GM23338 (cell line): ENCODE results near the gene RHOB. TPM values are rescaled to one million over a fixed set of nuclear protein-coding genes. Genes with fewer than 3 reads are reported as not detected.

Experiments used
- ATAC-seq: fragments of 200-7000 bp; cut with Tn5 transposase; 3 replicates; pipeline ENCODE4 v1.9.1; 2020
- DNase-seq: peaks from one replicate; pipeline ENCODE4 v3.0.0-alpha.2; 2015; ENCODE audit warnings: low spot score
- H2AFZ ChIP-seq: fragments of 200-600 bp; sonication (generic); 2 replicates; pipeline ENCODE4 v1.8.0; 2016; ENCODE audit warnings: antibody characterized with exemption, mild to moderate bottlenecking, moderate library complexity
- H3F3A ChIP-seq: fragments of 200-600 bp; sonication (generic); replicated peaks from 2 replicates; pipeline ENCODE4 v1.8.0; 2017; ENCODE audit warnings: antibody characterized with exemption, mixed run types, low read depth
- H3K27ac ChIP-seq: fragments of 200-600 bp; sonication (generic); 2 replicates; pipeline ENCODE4 v1.6.1; 2016; ENCODE audit warnings: low read depth
- H3K27me3 ChIP-seq: fragments of 200-600 bp; sonication (generic); 2 replicates; pipeline ENCODE4 v1.8.0; 2016; ENCODE audit warnings: mild to moderate bottlenecking, mixed run types, moderate library complexity; ENCODE audit not compliant: insufficient read depth
- H3K36me3 ChIP-seq: fragments of 200-600 bp; sonication (generic); 2 replicates; pipeline ENCODE4 v1.8.0; 2016; ENCODE audit warnings: mild to moderate bottlenecking; ENCODE audit not compliant: insufficient read depth
- H3K4me1 ChIP-seq: fragments of 200-600 bp; sonication (generic); 2 replicates; pipeline ENCODE4 v1.8.0; 2016; ENCODE audit warnings: mild to moderate bottlenecking, moderate library complexity; ENCODE audit not compliant: insufficient read depth
- H3K4me2 ChIP-seq: fragments of 200-600 bp; sonication (generic); 2 replicates; pipeline ENCODE4 v1.7.1; 2017; ENCODE audit warnings: mixed run types
- H3K4me3 ChIP-seq: fragments of 200-600 bp; sonication (generic); 2 replicates; pipeline ENCODE4 v1.6.1; 2016; ENCODE audit warnings: mixed run types
- H3K79me2 ChIP-seq: fragments of 200-600 bp; sonication (generic); replicated peaks from 2 replicates; pipeline ENCODE4 v1.8.0; 2017; ENCODE audit warnings: mild to moderate bottlenecking; ENCODE audit not compliant: insufficient read depth
- H3K9me2 ChIP-seq: fragments of 200-600 bp; sonication (generic); 2 replicates; pipeline ENCODE4 v1.8.0; 2017; ENCODE audit not compliant: insufficient read depth
- H4K20me1 ChIP-seq: fragments of 200-600 bp; sonication (generic); replicated peaks from 2 replicates; pipeline ENCODE4 v1.8.0; 2017; ENCODE audit warnings: mild to moderate bottlenecking; ENCODE audit not compliant: insufficient read depth
- H3K27ac Mint-ChIP-seq: 2 replicates; pipeline ENCODE4 v1.8.0; 2020; ENCODE audit warnings: inconsistent platforms, mild to moderate bottlenecking, moderate library complexity, mixed read lengths
- H3K27me3 Mint-ChIP-seq: 3 replicates; pipeline ENCODE4 v1.8.0; 2022; ENCODE audit warnings: low read depth, mild to moderate bottlenecking, moderate library complexity, mixed read lengths, inconsistent platforms; ENCODE audit not compliant: insufficient read depth, poor library complexity
- H3K36me3 Mint-ChIP-seq: 3 replicates; pipeline ENCODE4 v1.8.0; 2021; ENCODE audit warnings: low read depth, mild to moderate bottlenecking, inconsistent platforms, moderate library complexity, mixed read lengths
- H3K4me1 Mint-ChIP-seq: 3 replicates; pipeline ENCODE4 v1.8.0; 2020; ENCODE audit warnings: mild to moderate bottlenecking, inconsistent platforms, mixed read lengths
- H3K4me3 Mint-ChIP-seq: 3 replicates; pipeline ENCODE4 v1.8.0; 2021; ENCODE audit warnings: moderate library complexity, mild to moderate bottlenecking, inconsistent platforms, mixed read lengths
- H3K9me3 Mint-ChIP-seq: 3 replicates; pipeline ENCODE4 v1.8.0; 2020; ENCODE audit warnings: moderate library complexity, mild to moderate bottlenecking, inconsistent platforms, mixed read lengths
- EZH2 ChIP-seq: fragments of 200-600 bp; sonication (generic); IDR thresholded peaks from one replicate; pipeline ENCODE4 v1.8.0; 2017; ENCODE audit warnings: antibody characterized with exemption, mild to moderate bottlenecking, low read depth; ENCODE audit not compliant: unreplicated experiment
- EZH2phosphoT487 ChIP-seq: fragments of 200-600 bp; sonication (generic); IDR thresholded peaks from one replicate; pipeline ENCODE4 v1.8.1; 2018; ENCODE audit warnings: antibody characterized with exemption; ENCODE audit not compliant: unreplicated experiment
- NANOG ChIP-seq: IDR thresholded peaks from 2 replicates; pipeline ENCODE4 v1.6.1; 2016; ENCODE audit warnings: antibody characterized with exemption, borderline replicate concordance
- POLR2AphosphoS5 ChIP-seq: IDR thresholded peaks from 2 replicates; pipeline ENCODE4 v1.6.1; 2016; ENCODE audit warnings: antibody characterized with exemption, low read depth
- ZNF331 ChIP-seq: fragments of 250-450 bp; sonication (Bioruptor Pico); IDR thresholded peaks from 2 replicates; pipeline ENCODE4 v1.5.0; 2020; ENCODE audit warnings: low read depth, mild to moderate bottlenecking, moderate library complexity
- ZNF462 ChIP-seq: fragments of 250-450 bp; sonication (Bioruptor Pico); IDR thresholded peaks from 2 replicates; pipeline ENCODE4 v1.5.0; 2020; ENCODE audit warnings: mild to moderate bottlenecking, moderate library complexity
- polyA plus RNA-seq: library from polyadenylated mRNA; unstranded; fragments of >200 nt; fragmentation: Nextera tagmentation; extraction: Ambion mirVana; gene quantifications from 2 replicates; pipeline ENCODE4 v1.2.1, GENCODE V29; 2016
- total RNA-seq: library from RNA; depleted of rRNA; stranded (reverse); fragments of >200 nt; shearing (Covaris generic); gene quantifications from 2 replicates; pipeline ENCODE4 v1.2.3, GENCODE V29; 2014

The RHOB gene
- total and polyA plus RNA-seq, 2 experiments from 2014 or later, result 6.6 to 26.9 TPM

GRCh38 chr2:20450201-20450999, 3.5 kb downstream of the RHOB start:
- Histone ChIP-seq H3K79me2 (no peaks in the 10 kb centered on the region), H3K4me2 (no peak overlapping the region), H3K4me3 (no peak overlapping the region), H3K27ac (no peak overlapping the region), H3K27me3 (peaks cover 60% of the 10 kb centered on the region), H3F3A (0 out of 2 replicates have a peak, but pooled peaks cover under 1% of the 10 kb centered on the region), H3K9me2 (no peaks in the 10 kb centered on the region), H4K20me1 (peaks cover 12% of the 10 kb centered on the region; the same call in 1 of the 2 replicates), H2AFZ (no peak overlapping the region), H3K4me1 (peaks cover 11% of the 10 kb centered on the region; the same call in 1 of the 2 replicates), H3K36me3 (no peaks in the 10 kb centered on the region)
- Mint-ChIP-seq H3K9me3 (no peaks in the 10 kb centered on the region), H3K27me3 (peaks cover 42% of the 10 kb centered on the region), H3K27ac (no peak overlapping the region), H3K4me1 (peaks cover 30% of the 10 kb centered on the region; the same call in 2 of the 3 replicates), H3K36me3 (no peaks in the 10 kb centered on the region), H3K4me3 (no peak overlapping the region)
- peak; percentile 55 for DNase-seq
- ATAC-seq, result peak; percentile 41
- TF ChIP-seq POLR2AphosphoS5 (no peak), ZNF462 (CRISPR knock-in tag) (no peak), NANOG (no peak), EZH2phosphoT487 (no peak), ZNF331 (CRISPR knock-in tag) (no peak), EZH2 (no peak)
